Muscle of leg (tissue), 11 donors: ENCODE data around the gene LYRM1. TPM values are rescaled to one million over a fixed set of nuclear protein-coding genes. Genes with fewer than 3 reads are reported as not detected.
"Not testable (repeated sequence)": the region's sequence is repeated elsewhere in the genome, so short reads cannot be mapped to it uniquely, and the experiment has no call there.

Source experiments
- DNase-seq: peaks from one replicate; pipeline ENCODE4 v3.0.0; 2013
- H3K27ac ChIP-seq: one replicate; pipeline ENCODE4 v1.5.1; 2013; ENCODE audit warnings: mild to moderate bottlenecking, low read length, control low read depth
- H3K27me3 ChIP-seq: one replicate; pipeline ENCODE4 v1.6.1; 2013; ENCODE audit warnings: low read length; ENCODE audit not compliant: control insufficient read depth, insufficient read depth
- H3K36me3 ChIP-seq: one replicate; pipeline ENCODE4 v1.6.1; 2013; ENCODE audit warnings: low read length; ENCODE audit not compliant: control insufficient read depth, insufficient read depth
- H3K4me1 ChIP-seq: one replicate; pipeline ENCODE4 v1.6.1; 2013; ENCODE audit warnings: low read length; ENCODE audit not compliant: control insufficient read depth, insufficient read depth
- H3K4me3 ChIP-seq: one replicate; pipeline ENCODE4 v1.5.1; 2013; ENCODE audit warnings: low read length, control low read depth
- H3K9me3 ChIP-seq: replicated peaks from 2 replicates; pipeline ENCODE4 v1.6.1; 2013; ENCODE audit warnings: low read depth, low read length; ENCODE audit not compliant: control insufficient read depth
- WGBS: methylation state at CpG from one replicate; pipeline ENCODE4 v1.1.5; 2013; ENCODE audit warnings: missing lambda C conversion rate; ENCODE audit not compliant: insufficient coverage; 5-methylcytosine and 5-hydroxymethylcytosine counted together
- polyA plus RNA-seq, 8 donors: library from polyadenylated mRNA; unstranded; fragments of 120-200 nt; gene quantifications; one replicate each; pipeline versions ENCODE4 v1.2.1 to v1.2.3, GENCODE V29; 2013; ENCODE audit warnings: inconsistent platforms in 1 of 8, low replicate concordance in 1 of 8; ENCODE audit not compliant: insufficient read length in 8 of 8, insufficient read depth in 1 of 8
- total RNA-seq: library from RNA; stranded (reverse); fragments of 120-200 nt; gene quantifications from one replicate; pipeline ENCODE4 v1.2.4, GENCODE V29; 2013

LYRM1 gene
- total and polyA plus RNA-seq, 9 donors: 17.1 to 22.8 (median 20.5) TPM

- DNase-seq: no peak
- Histone ChIP-seq H3K9me3 (no peaks in the 10 kb centered on the region), H3K4me1 (no peaks in the 10 kb centered on the region), H3K36me3 (peaks cover 3% of the 10 kb centered on the region), H3K27ac (no peak overlapping the region), H3K27me3 (no peaks in the 10 kb centered on the region), H3K4me3 (no peak overlapping the region)
- WGBS: no CpG with 5 or more reads among the region's 1 CpG
Measured at GRCh38 chr16:20930365-20930690, 29.8 kb downstream of the LYRM1 start.

DNA sequence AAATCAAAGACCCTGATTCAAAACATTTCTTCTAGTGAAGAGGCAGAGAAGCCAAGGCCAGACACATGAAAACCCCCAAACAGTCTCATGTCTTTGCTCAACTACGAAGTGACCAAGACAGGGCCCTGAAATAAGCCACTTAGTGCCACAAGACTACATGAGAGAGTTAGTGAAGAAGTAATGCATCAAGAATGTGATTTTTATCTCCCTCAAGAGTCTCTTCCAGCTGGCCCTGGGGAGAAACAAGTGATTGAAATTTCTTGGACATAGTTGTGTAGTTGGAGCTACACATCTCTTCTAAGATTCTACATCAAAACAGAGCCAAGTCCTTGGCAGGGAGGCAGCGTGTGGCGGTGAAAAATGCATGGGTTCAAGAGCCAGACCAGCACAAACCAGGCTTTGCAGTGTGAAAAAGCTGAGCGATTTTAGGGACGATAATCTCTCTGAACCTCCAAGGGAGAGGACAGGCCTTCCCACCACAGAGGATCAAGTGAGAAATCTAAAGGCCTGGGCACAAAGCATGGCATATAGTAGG is 30.6 kb downstream of the LYRM1 start:
- H3K4me3 ChIP-seq: no peak overlapping the region
- 75% methylated on average over 3 of the region's 5 CpGs for WGBS
- no peaks in the 10 kb centered on the region for H3K9me3 ChIP-seq
- H3K27ac ChIP-seq: no peak overlapping the region
- DNase-seq: no peak
- no peaks in the 10 kb centered on the region for H3K27me3 ChIP-seq
- H3K4me1 ChIP-seq: no peaks in the 10 kb centered on the region
- no peaks in the 10 kb centered on the region for H3K36me3 ChIP-seq

- no peak for DNase-seq
- H3K9me3 ChIP-seq: no peaks in the 10 kb centered on the region
- H3K36me3 ChIP-seq: no peaks in the 10 kb centered on the region
- no peak overlapping the region for H3K4me3 ChIP-seq
- H3K27me3 ChIP-seq: no peaks in the 10 kb centered on the region
- H3K4me1 ChIP-seq: no peaks in the 10 kb centered on the region
- H3K27ac ChIP-seq: no peak overlapping the region
Measured at GRCh38 chr16:20933589-20933988, 33.0 kb downstream of the LYRM1 start.

GRCh38 chr16:20937736-20938135 is 37.2 kb downstream of the LYRM1 start:
- DNase-seq: no peak
- 85% methylated on average over 3 of the region's 6 CpGs for WGBS
- Histone ChIP-seq H3K27ac (no peak overlapping the region), H3K36me3 (no peaks in the 10 kb centered on the region), H3K4me3 (no peak overlapping the region), H3K4me1 (no peaks in the 10 kb centered on the region), H3K9me3 (no peaks in the 10 kb centered on the region), H3K27me3 (no peaks in the 10 kb centered on the region)

- Histone ChIP-seq H3K4me3 (no peak overlapping the region), H3K4me1 (no peaks in the 10 kb centered on the region), H3K36me3 (no peaks in the 10 kb centered on the region), H3K27me3 (no peaks in the 10 kb centered on the region), H3K9me3 (no peaks in the 10 kb centered on the region), H3K27ac (no peak overlapping the region)
- DNase-seq: no peak
- no CpG with 5 or more reads among the region's 2 CpGs for WGBS
Measured at GRCh38 chr16:20938426-20938825, 37.9 kb downstream of the LYRM1 start.

GRCh38 chr16:20939611-20940010 is 39.0 kb downstream of the LYRM1 start:
- H3K36me3 ChIP-seq: no peaks in the 10 kb centered on the region
- DNase-seq: no peak
- H3K27me3 ChIP-seq: no peaks in the 10 kb centered on the region
- no peak overlapping the region for H3K27ac ChIP-seq
- no peak overlapping the region for H3K4me3 ChIP-seq
- H3K4me1 ChIP-seq: no peaks in the 10 kb centered on the region
- H3K9me3 ChIP-seq: no peaks in the 10 kb centered on the region

DNA sequence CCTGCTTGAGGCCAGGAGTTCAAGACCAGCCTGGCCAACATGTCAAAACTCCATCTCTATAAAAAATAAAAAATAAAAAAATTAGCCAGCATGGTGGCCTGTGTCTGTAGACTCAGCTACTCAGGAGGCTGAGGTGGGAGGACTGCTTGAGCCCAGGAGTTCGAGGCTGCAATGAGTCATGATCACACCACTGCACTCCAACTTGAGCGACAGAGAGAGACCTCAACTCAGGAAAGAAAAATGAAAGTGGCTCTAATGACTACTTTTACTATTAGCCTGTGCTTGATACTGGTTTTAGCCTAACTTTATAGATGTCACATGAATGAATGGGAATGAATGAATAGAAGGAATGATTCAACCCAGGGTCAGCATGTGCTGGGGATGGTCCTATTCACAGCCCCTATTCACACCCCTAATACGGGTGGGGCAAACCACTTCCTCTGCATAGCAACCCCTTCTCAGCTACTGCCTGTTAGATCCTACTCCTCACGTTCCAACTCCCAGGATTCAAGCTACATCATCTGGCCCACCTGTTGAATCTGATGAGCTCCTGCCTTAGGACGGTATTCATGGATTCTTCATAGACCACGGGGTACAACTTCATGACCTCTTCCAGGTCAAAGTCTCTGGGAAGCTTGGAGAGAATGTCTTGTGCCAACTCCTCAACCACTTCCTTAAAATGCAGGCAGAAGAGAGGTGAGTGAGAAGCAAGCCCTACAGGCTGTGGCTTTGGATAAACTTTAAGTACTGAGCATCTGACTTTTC is 40.5 kb downstream of the LYRM1 start:
- H3K27ac ChIP-seq: no peak overlapping the region
- no peak for DNase-seq
- no peaks in the 10 kb centered on the region for H3K27me3 ChIP-seq
- H3K9me3 ChIP-seq: no peaks in the 10 kb centered on the region
- no peaks in the 10 kb centered on the region for H3K36me3 ChIP-seq
- H3K4me3 ChIP-seq: no peak overlapping the region
- 75% methylated on average over 3 of the region's 6 CpGs for WGBS
- H3K4me1 ChIP-seq: no peaks in the 10 kb centered on the region

DNA sequence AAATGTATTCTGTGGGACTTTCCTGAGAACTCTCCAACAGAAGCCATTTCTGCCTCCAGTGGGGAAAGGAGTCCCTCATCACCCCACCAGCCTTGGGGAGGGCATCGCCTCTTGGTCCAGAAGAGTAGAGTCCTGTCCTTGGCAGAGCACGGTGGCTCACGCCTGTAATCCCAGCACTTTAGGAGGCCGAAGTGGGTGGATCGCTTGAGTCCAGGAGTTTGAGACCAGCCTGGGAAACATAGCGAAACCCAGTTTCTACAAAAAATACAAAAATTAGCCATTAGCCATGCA is 41.0 kb downstream of the LYRM1 start:
- no peak overlapping the region for H3K4me3 ChIP-seq
- no peak overlapping the region for H3K27ac ChIP-seq
- H3K4me1 ChIP-seq: no peaks in the 10 kb centered on the region
- H3K9me3 ChIP-seq: no peaks in the 10 kb centered on the region
- 94% methylated on average over 5 of the region's 6 CpGs for WGBS
- no peaks in the 10 kb centered on the region for H3K27me3 ChIP-seq
- no peak for DNase-seq
- no peaks in the 10 kb centered on the region for H3K36me3 ChIP-seq

DNA sequence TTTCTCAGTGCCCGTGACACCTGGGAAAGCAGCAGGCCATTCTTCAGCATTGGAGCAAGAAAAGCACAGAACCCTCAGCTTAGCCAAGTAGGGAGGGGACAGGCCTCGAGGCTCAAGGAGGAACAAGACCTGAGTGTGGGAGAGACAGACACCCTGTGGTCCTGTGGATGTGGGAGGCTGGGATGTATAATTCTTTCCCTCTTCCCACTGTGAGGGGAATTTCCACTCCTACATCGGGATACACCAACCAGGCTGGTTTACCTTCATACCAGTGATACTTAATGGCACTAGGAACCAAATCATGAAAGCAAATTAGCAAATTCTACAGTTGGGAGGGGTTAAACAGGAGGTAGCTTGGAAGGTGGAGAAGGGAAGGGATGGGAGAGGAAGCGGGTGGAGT is 41.7 kb downstream of the LYRM1 start:
- H3K4me1 ChIP-seq: no peaks in the 10 kb centered on the region
- WGBS: 83% methylated on average over 2 of the region's 4 CpGs

DNA sequence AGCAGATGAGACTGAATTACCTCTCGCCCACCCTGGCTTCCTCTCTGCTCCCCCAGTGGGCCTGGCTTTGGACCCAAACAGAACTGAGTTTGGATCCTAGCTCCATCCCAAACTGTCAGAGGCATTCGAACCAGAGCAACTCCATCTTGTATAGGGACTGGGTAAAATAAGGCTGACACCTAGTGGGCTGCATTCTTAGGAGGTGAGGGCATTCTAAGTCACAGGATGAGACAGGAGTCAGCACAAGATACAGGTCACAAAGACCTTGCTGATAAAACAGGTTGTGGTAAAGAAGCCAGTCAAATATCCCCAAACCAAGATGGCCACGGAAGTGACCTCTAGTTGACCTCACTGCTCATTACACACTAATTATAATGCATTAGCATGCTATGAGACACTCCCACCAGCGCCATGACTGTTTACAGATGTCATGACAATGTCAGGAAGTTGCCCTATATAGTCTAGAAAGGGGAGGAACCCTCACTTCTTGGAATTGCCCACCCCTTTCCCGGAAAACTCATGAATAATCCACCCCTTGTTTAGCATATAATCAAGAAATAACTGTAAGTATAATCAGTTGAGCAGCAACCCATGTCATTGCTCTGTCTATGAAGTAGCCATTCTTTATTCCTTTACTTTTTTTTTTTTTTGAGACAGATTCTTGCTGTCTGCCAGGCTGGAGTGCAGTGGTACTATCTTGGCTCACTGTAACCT is 44.4 kb downstream of the LYRM1 start:
- 40% methylated on average over 1 of the region's 5 CpGs for WGBS
- Histone ChIP-seq H3K27me3 (no peaks in the 10 kb centered on the region), H3K27ac (no peak overlapping the region), H3K36me3 (no peaks in the 10 kb centered on the region), H3K4me1 (no peaks in the 10 kb centered on the region), H3K9me3 (no peaks in the 10 kb centered on the region), H3K4me3 (no peak overlapping the region)
- DNase-seq: peak; percentile 12

More for the DNA sequence above, 41.7 kb downstream of the LYRM1 start:
- no peak overlapping the region for H3K27ac ChIP-seq
- H3K4me3 ChIP-seq: no peak overlapping the region
- no peaks in the 10 kb centered on the region for H3K9me3 ChIP-seq
- DNase-seq: no peak
- H3K36me3 ChIP-seq: no peaks in the 10 kb centered on the region
- H3K27me3 ChIP-seq: no peaks in the 10 kb centered on the region

- not testable (repeated sequence) for H3K4me1 ChIP-seq, H3K4me3 ChIP-seq, H3K27ac ChIP-seq, H3K27me3 ChIP-seq, H3K9me3 ChIP-seq, DNase-seq, H3K36me3 ChIP-seq
- WGBS: 93% methylated on average over 6 of the region's 11 CpGs
Measured at GRCh38 chr16:20945575-20945875, 45.0 kb downstream of the LYRM1 start.
